Ascending aorta (tissue), 2 donors: ENCODE results near the gene LIPA. TPM values are rescaled to one million over a fixed set of nuclear protein-coding genes. Genes with fewer than 3 reads are reported as not detected.

Experiments
- DNase-seq, 2 donors: peaks; one replicate each; pipeline ENCODE4 v3.0.0-alpha.2; 2019; ENCODE audit warnings: low spot score in 2 of 2
- H3K27ac ChIP-seq, 2 donors: fragments of 200-600 bp; sonication (generic); one replicate each; pipeline ENCODE4 v1.5.1; 2016 to 2017; ENCODE audit warnings: mild to moderate bottlenecking in 1 of 2
- H3K27me3 ChIP-seq: fragments of 200-600 bp; sonication (generic); one replicate; pipeline ENCODE4 v1.5.1; 2017
- H3K36me3 ChIP-seq, 2 donors: fragments of 200-600 bp; sonication (generic); one replicate each; pipeline ENCODE4 v1.5.1; 2016
- H3K4me1 ChIP-seq, 2 donors: fragments of 200-600 bp; sonication (generic); one replicate each; pipeline ENCODE4 v1.5.1; 2016 to 2017; ENCODE audit warnings: mild to moderate bottlenecking in 1 of 2
- H3K4me3 ChIP-seq, 2 donors: fragments of 200-600 bp; sonication (generic); one replicate each; pipeline ENCODE4 v1.5.1; 2016 to 2017; ENCODE audit warnings: mild to moderate bottlenecking in 1 of 2
- H3K9me3 ChIP-seq, 2 donors: fragments of 200-600 bp; sonication (generic); one replicate each; pipeline ENCODE4 v1.5.1; 2016
- CTCF ChIP-seq, 3 experiments: fragments of 200-600 bp in 2 of 3; fragments of 450-650 bp in 1 of 3; sonication (generic) in 2 of 3; IDR thresholded peaks; one replicate each; pipeline ENCODE4 v1.5.1; 2016 to 2019; ENCODE audit warnings: antibody characterized with exemption in 3 of 3, mild to moderate bottlenecking in 1 of 3, moderate library complexity in 1 of 3
- intact Hi-C: fragments of 100-400 bp; cut with DNase I; formaldehyde crosslinking; loops from one replicate; pipeline ENCODE4 v1.15.1; 2023
- total RNA-seq: library from RNA; depleted of rRNA; stranded (reverse); fragments of >200 nt; gene quantifications from one replicate; pipeline ENCODE4 v1.1.0, GENCODE V29; 2016

The LIPA gene
- total RNA-seq, 1 donor from 2014 or later = 57.9 TPM

GRCh38 chr10:89228146-89228545 is 23.4 kb downstream of the LIPA start:
- intact Hi-C loops = no loop called here
- TF ChIP-seq CTCF (IDR thresholded peaks at IDR 0.05) = no peak

GRCh38 chr10:89226891-89227290 is 24.7 kb downstream of the LIPA start:
- Histone ChIP-seq H3K4me1 (no peaks in the 10 kb centered on the region), H3K27ac (no peak overlapping the region), H3K36me3 (peaks cover 18 to 28% of the 10 kb centered on the region in 2 donors), H3K27me3 (no peaks in the 10 kb centered on the region), H3K9me3 (no peaks in the 10 kb centered on the region), H3K4me3 (no peak overlapping the region)
- intact Hi-C loops = no loop called here
- DNase-seq = no peak
- TF ChIP-seq CTCF (IDR thresholded peaks at IDR 0.05) = no peak

More at GRCh38 chr10:89228146-89228545, 23.4 kb downstream of the LIPA start:
- Histone ChIP-seq H3K4me1 (no peaks in the 10 kb centered on the region), H3K27me3 (no peaks in the 10 kb centered on the region), H3K4me3 (no peak overlapping the region), H3K27ac (no peak overlapping the region), H3K9me3 (no peaks in the 10 kb centered on the region), H3K36me3 (peaks cover 12 to 28% of the 10 kb centered on the region in 2 donors)
- DNase-seq = no peak

GRCh38 chr10:89224739-89225443 is 26.7 kb downstream of the LIPA start:
- no peak overlapping the region for H3K4me3 ChIP-seq
- H3K4me1 ChIP-seq = no peaks in the 10 kb centered on the region
- intact Hi-C loops = no loop called here
- peak overlapping the region in 1 of 2 donors; percentile 42 for H3K27ac ChIP-seq
- no peak for DNase-seq
- H3K36me3 ChIP-seq = peaks cover 18 to 30% of the 10 kb centered on the region in 2 donors
- H3K27me3 ChIP-seq = no peaks in the 10 kb centered on the region
- no peaks in the 10 kb centered on the region for H3K9me3 ChIP-seq
- TF ChIP-seq CTCF (IDR thresholded peaks at IDR 0.05) = no peak

GRCh38 chr10:89221919-89222318 is 29.7 kb downstream of the LIPA start:
- no peak overlapping the region for H3K27ac ChIP-seq
- peaks cover 8 to 20% of the 10 kb centered on the region in 2 donors for H3K36me3 ChIP-seq
- intact Hi-C loops = no loop called here
- H3K9me3 ChIP-seq = no peaks in the 10 kb centered on the region
- no peak overlapping the region for H3K4me3 ChIP-seq
- no peak for DNase-seq
- no peak for TF ChIP-seq CTCF (IDR thresholded peaks at IDR 0.05)
- H3K27me3 ChIP-seq = no peaks in the 10 kb centered on the region
- H3K4me1 ChIP-seq = peaks cover 0 to 4% of the 10 kb centered on the region in 2 donors

GRCh38 chr10:89219513-89220218 is 31.9 kb downstream of the LIPA start:
- no peak for TF ChIP-seq CTCF (IDR thresholded peaks at IDR 0.05)
- no peak for DNase-seq
- Histone ChIP-seq H3K9me3 (no peaks in the 10 kb centered on the region), H3K27me3 (no peaks in the 10 kb centered on the region), H3K36me3 (peaks cover 9 to 25% of the 10 kb centered on the region in 2 donors), H3K27ac (no peak overlapping the region), H3K4me1 (peaks cover 0 to 4% of the 10 kb centered on the region in 2 donors), H3K4me3 (no peak overlapping the region)
- intact Hi-C loops = loop anchor here (10.0 kb wide), 1 partner anchor 635 kb away; the partner anchor contains the start of genes LIPJ and RNLS
